HepG2 (cell line): ENCODE results near the gene RNF17. TPM values are rescaled to one million over a fixed set of nuclear protein-coding genes. Genes with fewer than 3 reads are reported as not detected.

Source experiments
- CBX1 ChIP-seq: IDR thresholded peaks from one replicate; pipeline ENCODE4 v1.6.1; 2016; ENCODE audit warnings: antibody characterized with exemption, low read depth
- CBX2 ChIP-seq, 2 experiments: fragments of 200-600 bp in 1 of 2; sonication (generic); formaldehyde crosslinking in 1 of 2; IDR thresholded peaks; 2 replicates each; pipeline versions ENCODE4 v1.7.0 to v1.8.1; 2018 to 2022; ENCODE audit warnings: low read depth in 2 of 2, low read length in 1 of 2, mild to moderate bottlenecking in 1 of 2, missing genetic modification reagents in 1 of 2
- CC2D1A ChIP-seq: sonication (generic); formaldehyde crosslinking; IDR thresholded peaks from 2 replicates; pipeline ENCODE4 v1.8.1; 2023; ENCODE audit warnings: mild to moderate bottlenecking, missing genetic modification reagents
- HES4 ChIP-seq: sonication (generic); formaldehyde crosslinking; IDR thresholded peaks from 2 replicates; pipeline ENCODE4 v1.9.0; 2021; ENCODE audit warnings: mild to moderate bottlenecking, missing genetic modification reagents, borderline replicate concordance
- HMGA1 ChIP-seq: sonication (generic); formaldehyde crosslinking; conservative IDR thresholded peaks from 2 replicates; pipeline ENCODE4 v1.4.0; 2020; ENCODE audit warnings: missing genetic modification reagents
- HOXA7 ChIP-seq: sonication (generic); formaldehyde crosslinking; IDR thresholded peaks from 2 replicates; pipeline ENCODE4 v1.8.1; 2022; ENCODE audit warnings: mild to moderate bottlenecking, missing genetic modification reagents, moderate library complexity
- MXD4 ChIP-seq: IDR thresholded peaks from 2 replicates; pipeline ENCODE4 v1.6.1; 2016; ENCODE audit warnings: mild to moderate bottlenecking, missing biosample characterization, missing genetic modification reagents
- NR2F2 ChIP-seq: IDR thresholded peaks from 2 replicates; pipeline ENCODE4 v1.6.1; 2012; ENCODE audit warnings: low read depth, inconsistent platforms, borderline replicate concordance
- PAXIP1 ChIP-seq: sonication (generic); formaldehyde crosslinking; conservative IDR thresholded peaks from 2 replicates; pipeline ENCODE4 v1.4.0; 2020; ENCODE audit warnings: mild to moderate bottlenecking, missing genetic modification reagents, moderate library complexity
- PRDM4 ChIP-seq: sonication (generic); formaldehyde crosslinking; IDR thresholded peaks from 2 replicates; pipeline ENCODE4 v1.9.0; 2021; ENCODE audit warnings: missing genetic modification reagents, borderline replicate concordance
- SALL1 ChIP-seq: sonication (generic); formaldehyde crosslinking; IDR thresholded peaks from 2 replicates; pipeline ENCODE4 v1.8.0; 2022; ENCODE audit warnings: mild to moderate bottlenecking, missing genetic modification reagents
- TBL1XR1 ChIP-seq: fragments of 150-350 bp; IDR thresholded peaks from 2 replicates; pipeline ENCODE4 v1.6.1; 2014; ENCODE audit warnings: borderline replicate concordance, low read length; ENCODE audit not compliant: partially characterized antibody
- ZFP62 ChIP-seq: sonication (generic); formaldehyde crosslinking; IDR thresholded peaks from 2 replicates; pipeline ENCODE4 v1.4.0; 2020; ENCODE audit warnings: missing genetic modification reagents
- ZFP82 ChIP-seq: sonication (generic); formaldehyde crosslinking; IDR thresholded peaks from 2 replicates; pipeline ENCODE4 v1.5.1; 2020; ENCODE audit warnings: mild to moderate bottlenecking, missing genetic modification reagents, borderline replicate concordance
- ZNF17 ChIP-seq: sonication (generic); formaldehyde crosslinking; IDR thresholded peaks from 2 replicates; pipeline ENCODE4 v1.5.0; 2020; ENCODE audit warnings: mild to moderate bottlenecking, missing genetic modification reagents
- ZNF281 ChIP-seq: sonication (generic); formaldehyde crosslinking; IDR thresholded peaks from 2 replicates; pipeline ENCODE4 v1.4.0; 2020; ENCODE audit warnings: missing genetic modification reagents, borderline replicate concordance
- ZNF354B ChIP-seq: sonication (generic); formaldehyde crosslinking; IDR thresholded peaks from 2 replicates; pipeline ENCODE4 v1.8.0; 2022; ENCODE audit warnings: mild to moderate bottlenecking, missing genetic modification reagents
- ZNF550 ChIP-seq: sonication (generic); formaldehyde crosslinking; IDR thresholded peaks from 2 replicates; pipeline ENCODE4 v1.4.0; 2020; ENCODE audit warnings: mild to moderate bottlenecking, missing genetic modification reagents, borderline replicate concordance
- ZNF773 ChIP-seq: sonication (generic); formaldehyde crosslinking; IDR thresholded peaks from 2 replicates; pipeline ENCODE4 v1.4.0; 2020; ENCODE audit warnings: missing genetic modification reagents, borderline replicate concordance
- polyA plus RNA-seq, 8 experiments: library from polyadenylated mRNA; depleted of rRNA in 3 of 8; stranded (reverse) in 7 of 8; unstranded in 1 of 8; fragments of >200 nt; fragmentation: Illumina TruSeq in 4 of 8; extraction: Trizol in 4 of 8; gene quantifications; 2 replicates each; pipeline versions ENCODE4 v1.2.1 to v1.2.3, GENCODE V29; 2011 to 2016; ENCODE audit warnings: low read depth in 4 of 8, missing spikeins in 1 of 8, mixed read lengths in 1 of 8; ENCODE audit not compliant: insufficient read depth in 1 of 8
- total RNA-seq, 5 experiments: library from RNA; depleted of rRNA; stranded (reverse); fragments of >200 nt; fragmentation: Illumina TruSeq; extraction: Trizol; gene quantifications; 2 replicates each; pipeline ENCODE4 v1.2.3, GENCODE V29; 2016; ENCODE audit warnings: low read depth in 1 of 5
- TF ChIP-seq, protein P1 (sequence below): sonication (generic); formaldehyde crosslinking; IDR thresholded peaks from 2 replicates; pipeline ENCODE4 v1.4.0; 2020; ENCODE audit warnings: mild to moderate bottlenecking, missing genetic modification reagents

Gene RNF17
- total and polyA plus RNA-seq, 2 of the 13 experiments (the other 11 are each of a cell fraction or from before 2014, with no cell fraction given): not detected

DNA sequence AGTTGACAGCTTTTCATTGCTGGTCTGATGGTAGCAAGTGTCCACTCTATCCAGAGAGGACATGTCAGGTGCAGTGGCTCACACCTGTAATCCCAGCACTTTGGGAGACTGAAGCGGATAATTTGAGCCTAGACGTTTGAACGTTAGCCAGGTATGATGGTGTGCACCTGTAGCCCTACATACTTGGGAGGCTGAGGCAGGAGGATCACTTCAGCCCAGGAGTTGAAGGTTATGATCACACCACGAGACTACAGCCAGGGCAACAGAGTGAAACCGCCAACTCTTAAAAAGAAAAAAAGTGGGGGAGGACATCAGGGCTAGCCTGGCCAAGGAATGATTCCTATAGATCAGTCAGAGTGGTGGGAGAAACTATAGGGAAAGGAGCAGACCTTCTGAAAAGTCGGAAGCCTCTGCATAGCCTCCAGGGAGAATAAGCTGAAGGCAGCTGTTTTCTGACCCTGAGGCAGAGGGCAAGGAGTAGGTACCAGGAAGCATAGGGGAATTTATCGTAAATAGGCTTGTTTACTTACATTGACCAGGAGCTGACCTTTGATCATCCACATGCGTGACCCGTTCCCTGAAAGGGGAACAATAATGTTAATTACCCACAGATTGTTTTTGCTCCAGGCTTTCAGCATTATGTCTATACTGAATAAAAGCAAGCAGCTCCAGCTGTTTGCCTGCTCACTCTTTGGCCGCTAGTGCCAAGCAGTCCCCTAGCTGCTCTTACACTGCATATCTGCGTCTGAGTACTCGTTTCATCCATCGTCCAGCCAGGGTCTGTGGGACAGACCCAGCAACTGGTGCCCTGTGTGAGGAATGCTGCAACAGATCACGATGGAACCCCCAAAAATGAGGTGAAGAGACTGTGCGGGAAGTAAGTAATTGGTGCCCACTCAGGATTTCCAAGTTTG, 161.6 kb downstream of the RNF17 start (continued):
- TF ChIP-seq ZNF773 (CRISPR knock-in tag) (no peak), ZFP62 (no peak), HMGA1 (CRISPR knock-in tag) (no peak), NR2F2 (no peak), CBX1 (no peak), TBL1XR1 (no peak), ZNF17 (CRISPR knock-in tag) (no peak), PRDM4 (no peak), HOXA7 (no peak), SALL1 (CRISPR knock-in tag) (no peak), PAXIP1 (0 out of 2 replicates have a peak, but pooled peaks have one; percentile 29), MXD4 (CRISPR knock-in tag) (no peak), ZNF550 (CRISPR knock-in tag) (no peak), HES4 (no peak), CC2D1A (no peak), ZNF354B (no peak), ZNF281 (CRISPR knock-in tag) (no peak), ZFP82 (CRISPR knock-in tag) (no peak), CBX2 (IDR thresholded peaks at IDR 0.05; ENCODE audit: low read depth, low read length) (no peak), CBX2 (CRISPR knock-in tag; IDR thresholded peaks at IDR 0.05; ENCODE audit: low read depth) (no peak)
- TF ChIP-seq, protein P1, sequence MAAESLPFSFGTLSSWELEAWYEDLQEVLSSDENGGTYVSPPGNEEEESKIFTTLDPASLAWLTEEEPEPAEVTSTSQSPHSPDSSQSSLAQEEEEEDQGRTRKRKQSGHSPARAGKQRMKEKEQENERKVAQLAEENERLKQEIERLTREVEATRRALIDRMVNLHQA (CRISPR knock-in tag): no peak
